Transverse colon (tissue), 4 donors: Measurements from ENCODE around the gene GBGT1. TPM values are rescaled to one million over a fixed set of nuclear protein-coding genes. Genes with fewer than 3 reads are reported as not detected.

Source experiments
- DNase-seq: peaks from one replicate; pipeline ENCODE4 v3.0.0-alpha.2; 2019
- H3K27ac ChIP-seq, 4 donors: fragments of 200-600 bp; sonication (generic); 2 replicates each; pipeline ENCODE4 v1.5.1; 2016 to 2018; ENCODE audit warnings: inconsistent platforms in 4 of 4
- H3K27me3 ChIP-seq: fragments of 200-600 bp; sonication (generic); 2 replicates; pipeline ENCODE4 v1.5.1; 2017; ENCODE audit warnings: inconsistent platforms
- H3K36me3 ChIP-seq, 4 donors: fragments of 200-600 bp; sonication (generic); 2 replicates each; pipeline ENCODE4 v1.5.1; 2017 to 2019; ENCODE audit warnings: inconsistent platforms in 4 of 4
- H3K4me1 ChIP-seq, 4 donors: fragments of 200-600 bp; sonication (generic); 2 replicates each; pipeline ENCODE4 v1.5.1; 2017 to 2020; ENCODE audit warnings: inconsistent platforms in 4 of 4
- H3K4me3 ChIP-seq, 4 donors: fragments of 200-600 bp; sonication (generic); 1 replicate in 1 of 4; 2 replicates in 3 of 4; pipeline versions ENCODE4 v1.5.1 to v1.6.1; 2017 to 2019; ENCODE audit warnings: inconsistent platforms in 4 of 4
- H3K9me3 ChIP-seq, 2 donors: fragments of 200-600 bp; sonication (generic); 2 replicates each; pipeline ENCODE4 v1.5.1; 2017 to 2019; ENCODE audit warnings: inconsistent platforms in 2 of 2
- CTCF ChIP-seq, 5 experiments: fragments of 200-600 bp in 3 of 5; fragments of 450-650 bp in 2 of 5; sonication (generic) in 3 of 5; IDR thresholded peaks; 1 replicate in 2 of 5; 2 replicates in 3 of 5; pipeline ENCODE4 v1.5.1; 2016 to 2017; ENCODE audit warnings: antibody characterized with exemption in 5 of 5, inconsistent platforms in 3 of 5, mild to moderate bottlenecking in 2 of 5, moderate library complexity in 1 of 5
- EP300 ChIP-seq: sonication (generic); formaldehyde crosslinking; IDR thresholded peaks from one replicate; pipeline ENCODE4 v1.6.1; 2017; ENCODE audit warnings: antibody characterized with exemption, low read depth
- POLR2A ChIP-seq: fragments of 450-650 bp; IDR thresholded peaks from one replicate; pipeline ENCODE4 v1.6.1; 2016; ENCODE audit warnings: antibody characterized with exemption, mild to moderate bottlenecking, moderate library complexity
- POLR2AphosphoS5 ChIP-seq, 3 donors: sonication (generic); formaldehyde crosslinking; IDR thresholded peaks; one replicate each; pipeline ENCODE4 v1.6.1; 2016; ENCODE audit warnings: antibody characterized with exemption in 3 of 3
- WGBS, 2 donors: methylation state at CpG; one replicate each; pipeline ENCODE4 v1.1.5; 2018; ENCODE audit warnings: low coverage in 1 of 2; 5-methylcytosine and 5-hydroxymethylcytosine counted together
- in situ Hi-C, 4 donors: fragments of 200-750 bp; cut with MboI; loops; one replicate each; pipeline versions ENCODE4 v1.15.0 to v1.15.1; 2017; ENCODE audit warnings: low sequenced_read_pairs in 3 of 4, low pct_ligation_motif_present in 1 of 4, low pct_unique_long_range_greater_than_20kb in 1 of 4
- intact Hi-C: fragments of 100-400 bp; cut with DNase I; formaldehyde crosslinking; loops from one replicate; pipeline ENCODE4 v1.15.1; 2023; ENCODE audit warnings: low total_unique reads
- total RNA-seq, 4 donors: library from RNA; depleted of rRNA; stranded (reverse); fragments of >200 nt; gene quantifications; one replicate each; pipeline ENCODE4 v1.1.0, GENCODE V29; 2016

GBGT1 gene
- total RNA-seq, 4 donors from 2014 or later, result 4.1 to 15.7 (median 11.8) TPM

- no peak for TF ChIP-seq CTCF (IDR thresholded peaks at IDR 0.05)
- no peak for TF ChIP-seq EP300
- no peak for TF ChIP-seq POLR2AphosphoS5 (IDR thresholded peaks at IDR 0.05)
- no peak for TF ChIP-seq POLR2A
- no peak overlapping the region for H3K4me3 ChIP-seq
- intact Hi-C loops (no loop called here), in situ Hi-C loops (no loop called here)
- peaks cover 0 to 51% (median 17%) of the 10 kb centered on the region in 4 donors for H3K36me3 ChIP-seq
- no peaks in the 10 kb centered on the region for H3K27me3 ChIP-seq
- 90% methylated on average over 18 of the region's 18 CpGs; no CpG with 5 or more reads in 1 of the 2 donors for WGBS, 2 donors
- no peak overlapping the region for H3K27ac ChIP-seq
- H3K4me1 ChIP-seq, result peaks cover 22 to 28% (median 27%) of the 10 kb centered on the region in 4 donors
- DNase-seq, result no peak
- no peaks in the 10 kb centered on the region for H3K9me3 ChIP-seq
These were observed 53.6 kb downstream of the GBGT1 start for GRCh38 chr9:133109931-133110650.

GRCh38 chr9:133108794-133109641, 54.7 kb downstream of the GBGT1 start:
- Histone ChIP-seq H3K27me3 (no peaks in the 10 kb centered on the region), H3K4me1 (peaks cover 12 to 18% (median 16%) of the 10 kb centered on the region in 4 donors), H3K36me3 (peaks cover 0 to 60% (median 17%) of the 10 kb centered on the region in 4 donors), H3K4me3 (no peak overlapping the region), H3K27ac (no peak overlapping the region), H3K9me3 (no peaks in the 10 kb centered on the region)
- no peak for DNase-seq
- in situ Hi-C loops (no loop called here), intact Hi-C loops (no loop called here)
- TF ChIP-seq POLR2A (no peak), POLR2AphosphoS5 (IDR thresholded peaks at IDR 0.05) (no peak), CTCF (IDR thresholded peaks at IDR 0.05) (no peak)
- WGBS, 2 donors, result 96% methylated on average over 15 of the region's 19 CpGs; no CpG with 5 or more reads in 1 of the 2 donors

- intact Hi-C loops (no loop called here), in situ Hi-C loops (no loop called here)
- TF ChIP-seq POLR2A (no peak), CTCF (IDR thresholded peaks at IDR 0.05) (no peak), EP300 (no peak), POLR2AphosphoS5 (IDR thresholded peaks at IDR 0.05) (no peak)
- Histone ChIP-seq H3K27ac (no peak overlapping the region), H3K36me3 (peaks cover 0 to 60% (median 17%) of the 10 kb centered on the region in 4 donors), H3K27me3 (no peaks in the 10 kb centered on the region), H3K4me1 (peaks cover 4 to 13% (median 9%) of the 10 kb centered on the region in 4 donors), H3K9me3 (no peaks in the 10 kb centered on the region), H3K4me3 (no peak overlapping the region)
- DNase-seq, result no peak
- WGBS, 2 donors, result 96% methylated on average over 17 of the region's 18 CpGs; no CpG with 5 or more reads in 1 of the 2 donors
These were observed 55.5 kb downstream of the GBGT1 start for GRCh38 chr9:133107961-133108793.
